ENCODE results near the gene SMIM7. TPM values are rescaled to one million over a fixed set of nuclear protein-coding genes. Genes with fewer than 3 reads are reported as not detected.

The SMIM7 gene
- total and polyA plus RNA-seq, 2 of the 13 experiments (the other 11 are each of a cell fraction or from before 2014, with no cell fraction given), result 55.7 to 74.9 TPM

- peak; percentile 83 for TF ChIP-seq GMEB2 (CRISPR knock-in tag; IDR thresholded peaks at IDR 0.05; ENCODE audit: low read depth)
- TF ChIP-seq CCDC6 (CRISPR knock-in tag; IDR thresholded peaks at IDR 0.05), result no peak; the same call in 1 of the 2 replicates
- TF ChIP-seq STAG1 (CRISPR knock-in tag; IDR thresholded peaks at IDR 0.05), result no peak
- TF ChIP-seq MTA3 (CRISPR knock-in tag; IDR thresholded peaks at IDR 0.05), result no peak
- TF ChIP-seq NFKBIZ (CRISPR knock-in tag; IDR thresholded peaks at IDR 0.05), result no peak
- TF ChIP-seq ZNF749 (CRISPR knock-in tag; IDR thresholded peaks at IDR 0.05; ENCODE audit: borderline replicate concordance), result no peak
- TF ChIP-seq ZNF614 (CRISPR knock-in tag; IDR thresholded peaks at IDR 0.05; ENCODE audit: borderline replicate concordance), result 0 out of 2 replicates have a peak, but pooled peaks have one; percentile 12
- no peak for TF ChIP-seq ZZZ3 (CRISPR knock-in tag; IDR thresholded peaks at IDR 0.05; ENCODE audit: borderline replicate concordance)
- TF ChIP-seq ZKSCAN1 (IDR thresholded peaks at IDR 0.05; ENCODE audit: low read length), result no peak
- no peak for TF ChIP-seq ZNF546 (CRISPR knock-in tag; conservative IDR thresholded peaks at IDR 0.05)
- TF ChIP-seq GTF2F1 (IDR thresholded peaks at IDR 0.05; ENCODE audit: low read length), result peak; percentile 65; the same call in 1 of the 2 replicates
- peak; percentile 85 for TF ChIP-seq SPEN (CRISPR knock-in tag; IDR thresholded peaks at IDR 0.05; ENCODE audit: low read depth)
- TF ChIP-seq FOXK1 (CRISPR knock-in tag; IDR thresholded peaks at IDR 0.05; ENCODE audit: borderline replicate concordance, low read depth), result no peak
- no peak for TF ChIP-seq RBM39 (IDR thresholded peaks at IDR 0.05; ENCODE audit: low read depth, low read length, poor library complexity, severe bottlenecking)
- TF ChIP-seq CHCHD3 (CRISPR knock-in tag; IDR thresholded peaks at IDR 0.05), result no peak
- no peak for TF ChIP-seq ZFP62 (CRISPR knock-in tag; IDR thresholded peaks at IDR 0.05)
- TF ChIP-seq TARDBP (CRISPR knock-in tag; IDR thresholded peaks at IDR 0.05), result no peak
- TF ChIP-seq ETV6 (CRISPR knock-in tag; conservative IDR thresholded peaks at IDR 0.05), result 0 out of 2 replicates have a peak, but pooled peaks have one; percentile 54
- peak; percentile 45; the same call in 1 of the 2 replicates for TF ChIP-seq KDM3A (CRISPR knock-in tag; IDR thresholded peaks at IDR 0.05; ENCODE audit: low read depth)
- TF ChIP-seq ZNF496 (CRISPR knock-in tag; IDR thresholded peaks at IDR 0.05; ENCODE audit: insufficient replicate concordance), result no peak
- no peak for TF ChIP-seq ZFYVE20 (CRISPR knock-in tag; IDR thresholded peaks at IDR 0.05; ENCODE audit: borderline replicate concordance, low read depth)
- no peak for TF ChIP-seq SMAD9 (CRISPR knock-in tag; IDR thresholded peaks at IDR 0.05)
- TF ChIP-seq GLMP (CRISPR knock-in tag; IDR thresholded peaks at IDR 0.05; ENCODE audit: borderline replicate concordance), result no peak
- no peak for TF ChIP-seq NFIC (IDR thresholded peaks at IDR 0.05; ENCODE audit: low read length)
- TF ChIP-seq TOE1 (CRISPR knock-in tag; IDR thresholded peaks at IDR 0.05), result no peak
- TF ChIP-seq NCOR1 (IDR thresholded peaks at IDR 0.05; ENCODE audit: borderline replicate concordance, low read length), result no peak
- no peak for TF ChIP-seq KLF15 (CRISPR knock-in tag; IDR thresholded peaks at IDR 0.05; ENCODE audit: borderline replicate concordance)
- TF ChIP-seq ZNF136 (CRISPR knock-in tag; IDR thresholded peaks at IDR 0.05; ENCODE audit: low read depth), result 0 out of 2 replicates have a peak, but pooled peaks have one; percentile 76
Observed at GRCh38 chr19:16628183-16628983, 31.6 kb downstream of the SMIM7 start, which contains the start of gene MED26 (continued).
